CD14-positive monocyte (primary cell): ENCODE results near the gene GRAMD1A. TPM values are rescaled to one million over a fixed set of nuclear protein-coding genes. Genes with fewer than 3 reads are reported as not detected.

Experiments
- DNase-seq, 3 donors: peaks; one replicate each; pipeline ENCODE4 v3.0.0-alpha.2; 2011 to 2022
- H2AFZ ChIP-seq: 2 replicates; pipeline ENCODE4 v1.6.0; 2012; ENCODE audit warnings: mild to moderate bottlenecking, low read depth, low read length, inconsistent platforms; ENCODE audit not compliant: insufficient read depth, poor library complexity, severe bottlenecking
- H3K27ac ChIP-seq, 2 donors: 1 replicate in 1 of 2; 2 replicates in 1 of 2; pipeline ENCODE4 v1.5.1; 2012 to 2013; ENCODE audit warnings: low read length in 2 of 2, control low read depth in 1 of 2, inconsistent platforms in 1 of 2, low read depth in 1 of 2, mild to moderate bottlenecking in 1 of 2
- H3K27me3 ChIP-seq, 2 donors: one replicate each; pipeline versions ENCODE4 v1.6.0 to v1.6.1; 2011 to 2013; ENCODE audit warnings: low read length in 2 of 2; ENCODE audit not compliant: control insufficient read depth in 2 of 2, insufficient read depth in 2 of 2
- H3K36me3 ChIP-seq, 2 donors: replicated peaks in 1 of 2; 1 replicate in 1 of 2; 2 replicates in 1 of 2; pipeline versions ENCODE4 v1.5.1 to v1.6.1; 2012 to 2013; ENCODE audit warnings: low read length in 2 of 2, control low read depth in 1 of 2, inconsistent platforms in 1 of 2, mild to moderate bottlenecking in 1 of 2; ENCODE audit not compliant: insufficient read depth in 2 of 2, control insufficient read depth in 1 of 2
- H3K4me1 ChIP-seq, 2 donors: 1 replicate in 1 of 2; 2 replicates in 1 of 2; pipeline versions ENCODE4 v1.5.1 to v1.6.1; 2012 to 2013; ENCODE audit warnings: low read length in 2 of 2, control low read depth in 1 of 2, inconsistent platforms in 1 of 2, mild to moderate bottlenecking in 1 of 2, moderate library complexity in 1 of 2; ENCODE audit not compliant: insufficient read depth in 2 of 2, control insufficient read depth in 1 of 2
- H3K4me2 ChIP-seq: replicated peaks from 2 replicates; pipeline ENCODE3; 2012; ENCODE audit warnings: low read length, moderate library complexity, mild to moderate bottlenecking; ENCODE audit not compliant: poor library complexity, severe bottlenecking; ENCODE audit errors: extremely low read depth
- H3K4me3 ChIP-seq, 3 experiments: fragments of 200-600 bp in 1 of 3; sonication (generic) in 1 of 3; replicated peaks in 1 of 3; 1 replicate in 2 of 3; 2 replicates in 1 of 3; pipeline ENCODE4 v1.5.1; 2011 to 2013; ENCODE audit warnings: low read length in 3 of 3, mild to moderate bottlenecking in 3 of 3, control low read depth in 2 of 3, low read depth in 2 of 3, inconsistent platforms in 1 of 3, moderate library complexity in 1 of 3
- H3K79me2 ChIP-seq: 2 replicates; pipeline ENCODE4 v1.6.0; 2012; ENCODE audit warnings: mild to moderate bottlenecking, control low read depth, inconsistent platforms, low read length, moderate library complexity; ENCODE audit not compliant: insufficient read depth
- H3K9ac ChIP-seq: 2 replicates; pipeline ENCODE4 v1.6.0; 2017; ENCODE audit warnings: low read length, mild to moderate bottlenecking; ENCODE audit not compliant: insufficient read depth, poor library complexity, severe bottlenecking
- H3K9me3 ChIP-seq, 2 donors: replicated peaks in 1 of 2; 1 replicate in 1 of 2; 2 replicates in 1 of 2; pipeline versions ENCODE4 v1.5.1 to v1.6.1; 2012 to 2013; ENCODE audit warnings: low read length in 2 of 2, control low read depth in 1 of 2; ENCODE audit not compliant: control insufficient read depth in 1 of 2, insufficient read depth in 1 of 2
- H4K20me1 ChIP-seq: 2 replicates; pipeline ENCODE4 v1.6.0; 2012; ENCODE audit warnings: mild to moderate bottlenecking, low read length, control low read depth, moderate library complexity; ENCODE audit not compliant: insufficient read depth
- H3K27ac Mint-ChIP-seq, 7 donors: one replicate each; pipeline ENCODE4 v1.8.0; 2020; ENCODE audit warnings: mild to moderate bottlenecking in 7 of 7, mixed read lengths in 7 of 7, moderate library complexity in 6 of 7, inconsistent platforms in 2 of 7
- H3K27me3 Mint-ChIP-seq, 3 donors: one replicate each; pipeline ENCODE4 v1.8.0; 2021 to 2022; ENCODE audit warnings: low read depth in 3 of 3, mild to moderate bottlenecking in 3 of 3, mixed read lengths in 3 of 3, moderate library complexity in 3 of 3, inconsistent platforms in 1 of 3
- H3K36me3 Mint-ChIP-seq, 2 donors: one replicate each; pipeline ENCODE4 v1.8.0; 2020; ENCODE audit warnings: mixed read lengths in 2 of 2, inconsistent platforms in 1 of 2, mild to moderate bottlenecking in 1 of 2
- H3K4me1 Mint-ChIP-seq: one replicate; pipeline ENCODE4 v1.8.0; 2020; ENCODE audit warnings: mild to moderate bottlenecking, mixed read lengths
- H3K4me3 Mint-ChIP-seq, 2 donors: one replicate each; pipeline ENCODE4 v1.8.0; 2020; ENCODE audit warnings: mild to moderate bottlenecking in 2 of 2, mixed read lengths in 2 of 2, moderate library complexity in 1 of 2
- H3K9me3 Mint-ChIP-seq, 7 donors: one replicate each; pipeline ENCODE4 v1.8.0; 2020 to 2022; ENCODE audit warnings: mixed read lengths in 7 of 7, mild to moderate bottlenecking in 6 of 7, moderate library complexity in 6 of 7, inconsistent platforms in 2 of 7
- CTCF ChIP-seq: fragments of 200-600 bp; IDR thresholded peaks from one replicate; pipeline ENCODE4 v1.8.0; 2022; ENCODE audit warnings: antibody characterized with exemption, mild to moderate bottlenecking
- WGBS: methylation state at CpG from one replicate; pipeline ENCODE4 v1.1.5; 2013; ENCODE audit warnings: missing lambda C conversion rate; ENCODE audit not compliant: insufficient coverage; 5-methylcytosine and 5-hydroxymethylcytosine counted together
- intact Hi-C, 2 donors: fragments of 100-400 bp; cut with micrococcal nuclease; formaldehyde crosslinking; loops; one replicate each; pipeline versions ENCODE4 v1.15.0 to v1.15.1; 2023
- polyA plus RNA-seq, 3 donors: library from polyadenylated mRNA; depleted of rRNA in 1 of 3; unstranded in 2 of 3; stranded (reverse) in 1 of 3; fragments of 300-500 nt in 2 of 3; fragments of >200 nt in 1 of 3; fragmentation: Illumina TruSeq in 2 of 3; gene quantifications; 1 replicate in 2 of 3; 2 replicates in 1 of 3; pipeline ENCODE4 v1.2.3, GENCODE V29; 2012 to 2021

Gene GRAMD1A
- polyA plus RNA-seq, 3 donors: 9.3 to 73.9 (median 15.1) TPM

DNA sequence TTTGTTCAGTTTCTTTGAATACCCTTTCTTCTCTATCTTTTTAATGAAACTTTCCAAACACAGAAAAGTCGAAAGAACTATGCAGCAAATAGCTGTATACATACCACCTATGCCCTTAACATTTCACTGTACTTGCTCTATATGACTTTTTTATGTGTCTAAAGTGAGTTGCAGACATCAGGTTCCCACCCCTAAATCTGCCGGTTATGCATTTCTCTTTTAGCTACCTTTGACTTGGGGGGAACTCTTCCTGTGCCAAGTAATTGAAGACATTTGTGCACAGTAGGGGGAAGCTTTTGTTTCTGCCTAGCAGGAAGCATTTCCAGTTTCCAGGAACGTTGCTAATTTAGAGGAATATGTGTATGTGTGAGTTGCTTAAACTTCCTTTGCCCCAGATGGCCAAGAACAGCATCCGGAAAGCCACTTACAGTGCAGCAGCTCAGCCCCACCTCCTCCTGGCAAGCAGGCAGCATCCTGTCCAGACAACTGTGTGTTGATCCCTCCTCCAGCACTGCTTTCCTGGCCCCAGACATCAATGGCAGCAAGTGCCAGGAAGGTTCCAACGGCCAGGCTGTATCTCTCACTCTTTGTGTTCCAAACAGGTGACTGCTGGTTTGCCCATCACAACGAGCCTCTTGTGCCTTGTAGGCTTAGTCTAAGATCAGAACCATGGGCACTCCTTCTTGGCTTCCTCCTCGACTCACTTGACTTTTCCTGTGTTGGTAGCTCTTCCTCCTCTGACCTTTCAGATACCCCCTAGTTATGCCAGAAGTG, 14.7 kb upstream of the GRAMD1A start:
- H3K27ac Mint-ChIP-seq: peak overlapping the region in 3 of 7 donors; percentile 2 to 17 (median 16)
- peak overlapping the region; percentile 33 for H2AFZ ChIP-seq
- no peak overlapping the region for H3K27ac ChIP-seq

GRCh38 chr19:34988119-34988518, 12.0 kb upstream of the GRAMD1A start:
- Histone ChIP-seq H3K4me1 (peaks cover 15 to 37% of the 10 kb centered on the region in 2 donors), H3K27me3 (no peaks in the 10 kb centered on the region), H3K27ac (no peak overlapping the region), H3K9ac (no peak overlapping the region), H3K79me2 (no peaks in the 10 kb centered on the region), H3K4me3 (no peak overlapping the region), H2AFZ (no peak overlapping the region), H3K36me3 (no peaks in the 10 kb centered on the region), H3K9me3 (peaks cover 4% of the 10 kb centered on the region in 2 donors), H4K20me1 (no peaks in the 10 kb centered on the region), H3K4me2 (no peak overlapping the region)
- Mint-ChIP-seq H3K27ac (no peak overlapping the region), H3K4me1 (peaks cover 36% of the 10 kb centered on the region), H3K9me3 (peaks cover 3 to 13% (median 9%) of the 10 kb centered on the region in 7 donors), H3K4me3 (no peak overlapping the region), H3K27me3 (peaks cover 0 to 3% (median 2%) of the 10 kb centered on the region in 3 donors), H3K36me3 (no peaks in the 10 kb centered on the region)
- DNase-seq: no peak
- TF ChIP-seq CTCF: no peak
- WGBS: no CpG with 5 or more reads among the region's 1 CpG
- intact Hi-C loops: no loop called here

More for the DNA sequence above, 14.7 kb upstream of the GRAMD1A start:
- Histone ChIP-seq H3K9me3 (peaks cover 4% of the 10 kb centered on the region in 2 donors), H3K27me3 (no peaks in the 10 kb centered on the region), H3K79me2 (no peaks in the 10 kb centered on the region), H3K4me1 (peaks cover 15 to 31% of the 10 kb centered on the region in 2 donors), H4K20me1 (no peaks in the 10 kb centered on the region), H3K4me3 (no peak overlapping the region), H3K9ac (no peak overlapping the region), H3K36me3 (no peaks in the 10 kb centered on the region), H3K4me2 (no peak overlapping the region)
- H3K36me3 Mint-ChIP-seq: no peaks in the 10 kb centered on the region
- peaks cover 3 to 13% (median 9%) of the 10 kb centered on the region in 7 donors for H3K9me3 Mint-ChIP-seq
- TF ChIP-seq CTCF: no peak
- intact Hi-C loops: no loop called here
- WGBS: 7% methylated on average over 3 of the region's 7 CpGs
- no peak overlapping the region for H3K4me3 Mint-ChIP-seq
- H3K4me1 Mint-ChIP-seq: peaks cover 29% of the 10 kb centered on the region
- DNase-seq: no peak
- H3K27me3 Mint-ChIP-seq: peaks cover 1 to 6% (median 1%) of the 10 kb centered on the region in 3 donors
